ENCODE data around the gene DPF3.

DPF3 gene

GRCh38 chr14:72615451-72616121 lies 278.3 kb downstream of the DPF3 start:
- DNase-seq (ENCODE audit: low read depth), result peak; percentile 65

GRCh38 chr14:72614891-72615415 lies 278.9 kb downstream of the DPF3 start:
- H3K4me3 ChIP-seq (replicated peaks; ENCODE audit: low read depth, low read length), result no peak overlapping the region
- no peak for DNase-seq (ENCODE audit: low read depth)
- TF ChIP-seq CTCF (IDR thresholded peaks at IDR 0.05; ENCODE audit: low read length, missing control alignments), result no peak

More at GRCh38 chr14:72615451-72616121, 278.3 kb downstream of the DPF3 start:
- no peak for TF ChIP-seq CTCF (IDR thresholded peaks at IDR 0.05; ENCODE audit: low read length, missing control alignments)
- no peak overlapping the region for H3K4me3 ChIP-seq (replicated peaks; ENCODE audit: low read depth, low read length)

GRCh38 chr14:72614365-72614764 lies 279.5 kb downstream of the DPF3 start:
- no peak for DNase-seq (ENCODE audit: low read depth)
- H3K4me3 ChIP-seq (replicated peaks; ENCODE audit: low read depth, low read length), result no peak overlapping the region
- TF ChIP-seq CTCF (IDR thresholded peaks at IDR 0.05; ENCODE audit: low read length, missing control alignments), result no peak

GRCh38 chr14:72613975-72614319 lies 280.0 kb downstream of the DPF3 start:
- TF ChIP-seq CTCF (IDR thresholded peaks at IDR 0.05; ENCODE audit: low read length, missing control alignments), result no peak
- no peak for DNase-seq (ENCODE audit: low read depth)
- H3K4me3 ChIP-seq (replicated peaks; ENCODE audit: low read depth, low read length), result no peak overlapping the region

GRCh38 chr14:72613231-72613974 lies 280.5 kb downstream of the DPF3 start:
- peak; percentile 57 for DNase-seq (ENCODE audit: low read depth)
- TF ChIP-seq CTCF (IDR thresholded peaks at IDR 0.05; ENCODE audit: low read length, missing control alignments), result no peak
- H3K4me3 ChIP-seq (replicated peaks; ENCODE audit: low read depth, low read length), result no peak overlapping the region

GRCh38 chr14:72612041-72612440 lies 281.9 kb downstream of the DPF3 start:
- no peak for DNase-seq (ENCODE audit: low read depth)
- no peak overlapping the region for H3K4me3 ChIP-seq (replicated peaks; ENCODE audit: low read depth, low read length)
- TF ChIP-seq CTCF (IDR thresholded peaks at IDR 0.05; ENCODE audit: low read length, missing control alignments), result no peak

All from fibroblast of pulmonary artery (primary cell).